ENCODE results near the gene ARHGAP32. TPM values are rescaled to one million over a fixed set of nuclear protein-coding genes. Genes with fewer than 3 reads are reported as not detected.

Gene ARHGAP32
- total RNA-seq, 1 donor from 2014 or later = 38.4 TPM

- no peak overlapping the region for H3K27ac Mint-ChIP-seq (ENCODE audit: unreplicated experiment)
- peaks cover 6% of the 10 kb centered on the region for H3K9me3 Mint-ChIP-seq
- no peak overlapping the region for H3K4me3 Mint-ChIP-seq
- peaks cover 4% of the 10 kb centered on the region for H3K4me1 Mint-ChIP-seq
- no peak for TF ChIP-seq CTCF (conservative IDR thresholded peaks at IDR 0.05)
- H3K36me3 Mint-ChIP-seq (ENCODE audit: low read depth) = no peaks in the 10 kb centered on the region
- no peak for DNase-seq (ENCODE audit: low read depth, low spot score)
- H3K27me3 Mint-ChIP-seq (ENCODE audit: low read depth) = peaks cover 13% of the 10 kb centered on the region
Observed at GRCh38 chr11:128916037-128916572, 276.0 kb downstream of the ARHGAP32 start.

GRCh38 chr11:128915149-128915521, 277.0 kb downstream of the ARHGAP32 start:
- no peak for DNase-seq (ENCODE audit: low read depth, low spot score)
- H3K27ac Mint-ChIP-seq (ENCODE audit: unreplicated experiment) = no peak overlapping the region
- peaks cover 4% of the 10 kb centered on the region for H3K4me1 Mint-ChIP-seq
- peaks cover 6% of the 10 kb centered on the region for H3K9me3 Mint-ChIP-seq
- H3K27me3 Mint-ChIP-seq (ENCODE audit: low read depth) = peaks cover 9% of the 10 kb centered on the region
- TF ChIP-seq CTCF (conservative IDR thresholded peaks at IDR 0.05) = no peak
- no peak overlapping the region for H3K4me3 Mint-ChIP-seq
- no peaks in the 10 kb centered on the region for H3K36me3 Mint-ChIP-seq (ENCODE audit: low read depth)

Other genes starting within 250 kb of the ARHGAP32 start
- 0.25 TPM in 1 of 2 replicates, not detected in the other for gene TP53AIP1, start 249.5 kb downstream of the ARHGAP32 start, total RNA-seq
- not detected in 2 replicates for gene BARX2, start 183.5 kb upstream of the ARHGAP32 start, total RNA-seq

All from neural crest cell (in vitro differentiated cells).